ENCODE results near the gene TBC1D10A. TPM values are rescaled to one million over a fixed set of nuclear protein-coding genes. Genes with fewer than 3 reads are reported as not detected.

Gene TBC1D10A
- total RNA-seq, 1 experiment from 2014 or later: 18.6 TPM

GRCh38 chr22:30262112-30262511, 64.6 kb downstream of the TBC1D10A start:
- H4K20me1 ChIP-seq (ENCODE audit: insufficient read depth): no peaks in the 10 kb centered on the region
- H3K4me3 ChIP-seq (replicated peaks in 1 of 2; ENCODE audit: low read depth in 1 of 2, low read length in 2 of 2): no peak overlapping the region
- H3K4me2 ChIP-seq (ENCODE audit: low read length): no peak overlapping the region
- intact Hi-C loops (cut with micrococcal nuclease): no loop called here
- ChIA-PET RAD21 (ENCODE audit: low non-redundant PET in 1 of 2, low total read pairs in 2 of 2, uncharacterized antibody in 2 of 2, unreplicated experiment in 2 of 2) (no interaction called here), CTCF (interaction anchor here (1.9 kb wide), 1 partner anchor 26 kb away, joined by 7 read pairs; no protein-coding TSS in a partner anchor), POLR2A (no interaction called here)
- no TSS peak for BruUV-seq (replicated peaks)
- no peak overlapping the region for H3K9ac ChIP-seq (ENCODE audit: low read length)
- peaks cover 8 to 33% of the 10 kb centered on the region in 2 experiments for H3K4me1 ChIP-seq (ENCODE audit: control insufficient read depth in 1 of 2, insufficient read depth in 2 of 2, low read length in 2 of 2)
- DNase-seq (ENCODE audit: low read depth, low spot score) (no peak), ATAC-seq (no peak)
- TF ChIP-seq ZBTB33 (IDR thresholded peaks at IDR 0.05; ENCODE audit: extremely low read depth, insufficient replicate concordance, low read length): no peak
- H3K9me2 ChIP-seq (ENCODE audit: insufficient read depth): no peaks in the 10 kb centered on the region
- H3K36me3 ChIP-seq (ENCODE audit: control insufficient read depth in 1 of 2, insufficient read depth in 2 of 2, low read length in 2 of 2): no peaks in the 10 kb centered on the region
- H3K27ac ChIP-seq (ENCODE audit: low read depth, low read length): no peak overlapping the region
- peaks cover 6% of the 10 kb centered on the region for H3K79me2 ChIP-seq (ENCODE audit: insufficient read depth, low read length)
- no peaks in the 10 kb centered on the region for H3K27me3 ChIP-seq (ENCODE audit: insufficient read depth, low read length)
- H3K9me3 ChIP-seq (ENCODE audit: control insufficient read depth in 1 of 2, insufficient read depth in 1 of 2, low read depth in 1 of 2, low read length in 2 of 2): no peaks in the 10 kb centered on the region
- no peak overlapping the region for H2AFZ ChIP-seq (ENCODE audit: low read depth, low read length, poor library complexity, severe bottlenecking)

- CTCF ChIA-PET: interaction anchor here (1.9 kb wide), 1 partner anchor 27 kb away, joined by 7 read pairs; no protein-coding TSS in a partner anchor
- DNase-seq (ENCODE audit: low read depth, low spot score) (no peak), ATAC-seq (no peak)
- H4K20me1 ChIP-seq (ENCODE audit: insufficient read depth): no peaks in the 10 kb centered on the region
- H2AFZ ChIP-seq (ENCODE audit: low read depth, low read length, poor library complexity, severe bottlenecking): no peak overlapping the region
- intact Hi-C loops (cut with micrococcal nuclease): no loop called here
- no peak overlapping the region for H3K4me2 ChIP-seq (ENCODE audit: low read length)
- TF ChIP-seq ZBTB33 (IDR thresholded peaks at IDR 0.05; ENCODE audit: extremely low read depth, insufficient replicate concordance, low read length) (no peak), CEBPB (IDR thresholded peaks at IDR 0.05; ENCODE audit: low read depth) (no peak), CTCF (IDR thresholded peaks at IDR 0.05 in 2 of 3, conservative IDR thresholded peaks at IDR 0.05 in 1 of 3; ENCODE audit: borderline replicate concordance in 1 of 3, insufficient read depth in 1 of 3, low read depth in 2 of 3, low read length in 2 of 3) (no peak), ATF3 (IDR thresholded peaks at IDR 0.05) (no peak), SP1 (IDR thresholded peaks at IDR 0.05; ENCODE audit: low read depth) (no peak), SRF (IDR thresholded peaks at IDR 0.05; ENCODE audit: low read depth) (no peak), ZNF274 (IDR thresholded peaks at IDR 0.05; ENCODE audit: low read depth, low read length) (no peak), RAD21 (IDR thresholded peaks at IDR 0.05; ENCODE audit: low read depth) (no peak), FOSL1 (IDR thresholded peaks at IDR 0.05; ENCODE audit: low read depth) (no peak), JUND (IDR thresholded peaks at IDR 0.05) (no peak), MAX (IDR thresholded peaks at IDR 0.05) (no peak), YY1 (IDR thresholded peaks at IDR 0.05; ENCODE audit: extremely low read depth, insufficient replicate concordance, low read depth, low read length) (no peak), EZH2 (IDR thresholded peaks at IDR 0.05) (no peak), EZH2phosphoT487 (IDR thresholded peaks at IDR 0.05; ENCODE audit: borderline replicate concordance) (no peak)
- H3K4me1 ChIP-seq (ENCODE audit: control insufficient read depth in 1 of 2, insufficient read depth in 2 of 2, low read length in 2 of 2): peaks cover 8 to 43% of the 10 kb centered on the region in 2 experiments
- no peaks in the 10 kb centered on the region for H3K36me3 ChIP-seq (ENCODE audit: control insufficient read depth in 1 of 2, insufficient read depth in 2 of 2, low read length in 2 of 2)
- H3K9me2 ChIP-seq (ENCODE audit: insufficient read depth): no peaks in the 10 kb centered on the region
- POLR2A ChIA-PET: no interaction called here
- H3K9me3 ChIP-seq (ENCODE audit: control insufficient read depth in 1 of 2, insufficient read depth in 1 of 2, low read depth in 1 of 2, low read length in 2 of 2): no peaks in the 10 kb centered on the region
- H3K27me3 ChIP-seq (ENCODE audit: insufficient read depth, low read length): no peaks in the 10 kb centered on the region
- H3K79me2 ChIP-seq (ENCODE audit: insufficient read depth, low read length): peaks cover 16% of the 10 kb centered on the region
- H3K4me3 ChIP-seq (replicated peaks in 1 of 2; ENCODE audit: low read depth in 1 of 2, low read length in 2 of 2): no peak overlapping the region
- H3K27ac ChIP-seq (ENCODE audit: low read depth, low read length): no peak overlapping the region
- H3K9ac ChIP-seq (ENCODE audit: low read length): no peak overlapping the region
- RAD21 ChIA-PET (ENCODE audit: low non-redundant PET in 1 of 2, low total read pairs in 2 of 2, uncharacterized antibody in 2 of 2, unreplicated experiment in 2 of 2): no interaction called here
- no TSS peak for BruUV-seq (replicated peaks)
Measured at GRCh38 chr22:30261134-30261533, 65.6 kb downstream of the TBC1D10A start.

All from HCT116 (cell line).